SH-SY5Y (cell line): ENCODE measurements around the gene RBM27.

Experiments used
- GATA2 ChIP-seq: IDR thresholded peaks from 2 replicates; pipeline ENCODE4 v1.6.1; 2011; ENCODE audit warnings: mild to moderate bottlenecking, low read depth, low read length
- GATA3 ChIP-seq: IDR thresholded peaks from 2 replicates; pipeline ENCODE4 v1.6.1; 2011; ENCODE audit warnings: low read depth, mild to moderate bottlenecking, low read length, moderate library complexity

- TF ChIP-seq GATA3 = no peak
- no peak for TF ChIP-seq GATA2
These were observed 45.1 kb upstream of the RBM27 start for GRCh38 chr5:146158255-146158654.
